Rectal smooth muscle tissue (tissue), 1 donor: ENCODE measurements around the gene IQCF2.

Experiments
- H3K27ac ChIP-seq: one replicate; pipeline ENCODE4 v1.7.0; 2013; ENCODE audit warnings: low read depth, low read length, inconsistent platforms
- H3K27me3 ChIP-seq: one replicate; pipeline ENCODE4 v1.7.0; 2013; ENCODE audit warnings: low read length; ENCODE audit not compliant: control insufficient read depth, insufficient read depth
- H3K36me3 ChIP-seq: one replicate; pipeline ENCODE4 v1.7.0; 2013; ENCODE audit warnings: low read length; ENCODE audit not compliant: control insufficient read depth, insufficient read depth
- H3K4me1 ChIP-seq: one replicate; pipeline ENCODE4 v1.7.0; 2013; ENCODE audit warnings: low read length; ENCODE audit not compliant: control insufficient read depth, insufficient read depth
- H3K4me3 ChIP-seq: one replicate; pipeline ENCODE4 v1.7.0; 2013; ENCODE audit warnings: low read length
- H3K9ac ChIP-seq: one replicate; pipeline ENCODE4 v1.7.0; 2013; ENCODE audit warnings: low read length

IQCF2 gene

GRCh38 chr3:51860703-51861665 lies at the start of gene IQCF2:
TSS of gene IQCF2 (plus strand) at chr3:51861615. CDS start at chr3:51861667, 52 bp downstream.
- Histone ChIP-seq H3K9ac (no peak within 1 kb of the TSS), H3K36me3 (no peaks in the 10 kb centered on the region), H3K27me3 (no peaks in the 10 kb centered on the region), H3K4me1 (no peaks in the 10 kb centered on the region), H3K4me3 (no peak within 1 kb of the TSS), H3K27ac (no peak within 1 kb of the TSS)

GRCh38 chr3:51813539-51813938 lies 47.9 kb upstream of the IQCF2 start:
- Histone ChIP-seq H3K4me1 (no peaks in the 10 kb centered on the region), H3K4me3 (no peak overlapping the region), H3K27ac (no peak overlapping the region), H3K36me3 (no peaks in the 10 kb centered on the region), H3K9ac (no peak overlapping the region), H3K27me3 (no peaks in the 10 kb centered on the region)

- H3K27me3 ChIP-seq, result no peaks in the 10 kb centered on the region
- H3K4me1 ChIP-seq, result no peaks in the 10 kb centered on the region
Observed at GRCh38 chr3:51814034-51814433, 47.4 kb upstream of the IQCF2 start.

GRCh38 chr3:51815614-51816013 lies 45.8 kb upstream of the IQCF2 start:
- Histone ChIP-seq H3K27ac (no peak overlapping the region), H3K36me3 (no peaks in the 10 kb centered on the region), H3K27me3 (no peaks in the 10 kb centered on the region), H3K4me1 (no peaks in the 10 kb centered on the region), H3K4me3 (no peak overlapping the region), H3K9ac (no peak overlapping the region)

More at GRCh38 chr3:51814034-51814433, 47.4 kb upstream of the IQCF2 start:
- Histone ChIP-seq H3K4me3 (no peak overlapping the region), H3K36me3 (no peaks in the 10 kb centered on the region), H3K9ac (no peak overlapping the region), H3K27ac (no peak overlapping the region)

- Histone ChIP-seq H3K36me3 (no peaks in the 10 kb centered on the region), H3K4me1 (no peaks in the 10 kb centered on the region), H3K9ac (no peak overlapping the region), H3K4me3 (no peak overlapping the region), H3K27me3 (no peaks in the 10 kb centered on the region), H3K27ac (no peak overlapping the region)
Observed at GRCh38 chr3:51816723-51817122, 44.7 kb upstream of the IQCF2 start.

GRCh38 chr3:51817375-51817774 lies 44.0 kb upstream of the IQCF2 start:
- no peak overlapping the region for H3K27ac ChIP-seq
- H3K27me3 ChIP-seq, result no peaks in the 10 kb centered on the region
- no peaks in the 10 kb centered on the region for H3K36me3 ChIP-seq
- H3K9ac ChIP-seq, result no peak overlapping the region
- H3K4me3 ChIP-seq, result no peak overlapping the region
- no peaks in the 10 kb centered on the region for H3K4me1 ChIP-seq

GRCh38 chr3:51819151-51819550 lies 42.3 kb upstream of the IQCF2 start:
- H3K4me1 ChIP-seq, result no peaks in the 10 kb centered on the region
- H3K27me3 ChIP-seq, result no peaks in the 10 kb centered on the region
- H3K27ac ChIP-seq, result no peak overlapping the region
- no peaks in the 10 kb centered on the region for H3K36me3 ChIP-seq
- no peak overlapping the region for H3K4me3 ChIP-seq
- H3K9ac ChIP-seq, result no peak overlapping the region

GRCh38 chr3:51819709-51820406 lies 41.6 kb upstream of the IQCF2 start:
- no peaks in the 10 kb centered on the region for H3K36me3 ChIP-seq
- H3K4me1 ChIP-seq, result no peaks in the 10 kb centered on the region
- no peak overlapping the region for H3K4me3 ChIP-seq
- H3K9ac ChIP-seq, result no peak overlapping the region
- no peak overlapping the region for H3K27ac ChIP-seq
- no peaks in the 10 kb centered on the region for H3K27me3 ChIP-seq

GRCh38 chr3:51828297-51828696 lies 33.1 kb upstream of the IQCF2 start:
- no peak overlapping the region for H3K27ac ChIP-seq
- H3K27me3 ChIP-seq, result peaks cover 3% of the 10 kb centered on the region
- H3K9ac ChIP-seq, result no peak overlapping the region
- no peaks in the 10 kb centered on the region for H3K36me3 ChIP-seq
- no peak overlapping the region for H3K4me3 ChIP-seq
- H3K4me1 ChIP-seq, result no peaks in the 10 kb centered on the region

- H3K27ac ChIP-seq, result no peak overlapping the region
- H3K4me3 ChIP-seq, result no peak overlapping the region
- no peaks in the 10 kb centered on the region for H3K36me3 ChIP-seq
- peaks cover 3% of the 10 kb centered on the region for H3K27me3 ChIP-seq
- no peaks in the 10 kb centered on the region for H3K4me1 ChIP-seq
- no peak overlapping the region for H3K9ac ChIP-seq
Observed at GRCh38 chr3:51830345-51830744, 31.1 kb upstream of the IQCF2 start.

GRCh38 chr3:51830836-51831385 lies 30.5 kb upstream of the IQCF2 start:
- Histone ChIP-seq H3K4me3 (no peak overlapping the region), H3K36me3 (no peaks in the 10 kb centered on the region), H3K27me3 (peaks cover 3% of the 10 kb centered on the region), H3K27ac (no peak overlapping the region), H3K4me1 (no peaks in the 10 kb centered on the region), H3K9ac (no peak overlapping the region)

- H3K36me3 ChIP-seq, result no peaks in the 10 kb centered on the region
- H3K27me3 ChIP-seq, result no peaks in the 10 kb centered on the region
- H3K4me3 ChIP-seq, result no peak overlapping the region
- no peak overlapping the region for H3K27ac ChIP-seq
- no peak overlapping the region for H3K9ac ChIP-seq
- H3K4me1 ChIP-seq, result no peaks in the 10 kb centered on the region
Observed at GRCh38 chr3:51836606-51837005, 24.8 kb upstream of the IQCF2 start.
